ENCODE results near the gene SPPL3. TPM values are rescaled to one million over a fixed set of nuclear protein-coding genes. Genes with fewer than 3 reads are reported as not detected.
A peak's percentile ranks its signal among the peaks of the same experiment; 100 is the strongest.

SPPL3 gene
- total and polyA plus RNA-seq, 2 experiments from 2014 or later, result 10.9 to 27.8 TPM

DNA sequence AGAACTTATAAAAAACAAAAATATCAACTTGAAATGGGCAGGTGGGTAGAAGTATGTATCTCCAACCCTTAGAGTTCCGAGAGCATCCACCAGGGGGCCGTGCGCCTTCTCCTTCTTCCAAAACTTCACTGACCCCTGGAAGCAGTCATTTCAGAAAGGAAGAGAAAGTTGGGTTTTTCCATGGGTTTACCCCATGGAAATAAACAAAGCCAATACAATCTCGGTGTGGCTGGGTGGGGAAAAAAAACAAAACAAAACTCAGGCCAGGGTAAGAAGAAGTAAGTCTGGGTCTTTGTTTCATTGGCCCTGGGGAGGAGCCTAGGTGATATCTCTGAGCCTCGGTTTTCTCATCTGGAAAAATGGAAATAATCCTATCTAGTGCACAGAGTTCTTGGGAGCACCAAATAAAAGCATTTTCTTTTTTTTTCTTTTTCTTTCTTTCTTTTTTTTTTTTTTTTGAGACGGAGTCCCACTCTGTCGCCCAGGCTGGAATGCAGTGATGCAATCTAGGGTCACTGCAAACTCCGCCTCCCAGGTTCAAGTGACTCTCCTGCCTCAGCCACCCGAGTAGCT is 40.6 kb upstream of the SPPL3 start:
- Histone ChIP-seq H4K20me1 (replicated peaks; ENCODE audit: insufficient read depth) (no peaks in the 10 kb centered on the region), H3K9me2 (ENCODE audit: insufficient read depth) (no peaks in the 10 kb centered on the region), H2AFZ (no peak overlapping the region), H3K36me3 (ENCODE audit: insufficient read depth) (no peaks in the 10 kb centered on the region), H3K27me3 (ENCODE audit: insufficient read depth) (no peaks in the 10 kb centered on the region), H3K27ac (ENCODE audit: low read depth) (no peak overlapping the region), H3K4me2 (no peak overlapping the region), H3F3A (replicated peaks; ENCODE audit: low read depth) (no peaks in the 10 kb centered on the region), H3K79me2 (replicated peaks; ENCODE audit: insufficient read depth) (no peaks in the 10 kb centered on the region), H3K4me3 (no peak overlapping the region), H3K4me1 (ENCODE audit: insufficient read depth) (no peaks in the 10 kb centered on the region)
- TF ChIP-seq CTCF (conservative IDR thresholded peaks at IDR 0.05; ENCODE audit: low read depth in 2 of 2) (peak; percentile 76 to 89), EZH2phosphoT487 (IDR thresholded peaks at IDR 0.05; ENCODE audit: unreplicated experiment) (no peak)
- Mint-ChIP-seq H3K9me3 (no peaks in the 10 kb centered on the region; the same call in 2 of the 3 replicates), H3K4me3 (no peak overlapping the region; the same call in 2 of the 3 replicates), H3K36me3 (ENCODE audit: low read depth) (no peaks in the 10 kb centered on the region), H3K4me1 (peaks cover 5% of the 10 kb centered on the region; the same call in 2 of the 3 replicates), H3K27ac (peak overlapping the region; percentile 74), H3K27me3 (ENCODE audit: insufficient read depth, low read depth, poor library complexity) (peaks cover 2% of the 10 kb centered on the region)
- ATAC-seq (peak; percentile 94), DNase-seq (ENCODE audit: low spot score) (peak; percentile 89)

- Histone ChIP-seq H3K4me3 (no peak overlapping the region), H3K36me3 (ENCODE audit: insufficient read depth) (no peaks in the 10 kb centered on the region), H3K4me2 (no peak overlapping the region), H3K79me2 (replicated peaks; ENCODE audit: insufficient read depth) (no peaks in the 10 kb centered on the region), H3K9me2 (ENCODE audit: insufficient read depth) (no peaks in the 10 kb centered on the region), H3K27ac (ENCODE audit: low read depth) (no peak overlapping the region), H4K20me1 (replicated peaks; ENCODE audit: insufficient read depth) (no peaks in the 10 kb centered on the region), H3K4me1 (ENCODE audit: insufficient read depth) (no peaks in the 10 kb centered on the region), H3K27me3 (ENCODE audit: insufficient read depth) (no peaks in the 10 kb centered on the region), H3F3A (replicated peaks; ENCODE audit: low read depth) (no peaks in the 10 kb centered on the region), H2AFZ (no peak overlapping the region)
- Mint-ChIP-seq H3K27ac (no peak overlapping the region), H3K4me3 (no peak overlapping the region), H3K4me1 (peaks cover 5% of the 10 kb centered on the region; the same call in 2 of the 3 replicates), H3K36me3 (ENCODE audit: low read depth) (no peaks in the 10 kb centered on the region), H3K27me3 (ENCODE audit: insufficient read depth, low read depth, poor library complexity) (peaks cover 2% of the 10 kb centered on the region), H3K9me3 (no peaks in the 10 kb centered on the region)
- no peak for ATAC-seq
- TF ChIP-seq EZH2phosphoT487 (IDR thresholded peaks at IDR 0.05; ENCODE audit: unreplicated experiment) (no peak), JUNB (IDR thresholded peaks at IDR 0.05; ENCODE audit: unreplicated experiment) (no peak), ETS1 (IDR thresholded peaks at IDR 0.05) (no peak), CTCF (conservative IDR thresholded peaks at IDR 0.05; ENCODE audit: low read depth in 2 of 2) (no peak), CREB1 (CRISPR knock-in tag; IDR thresholded peaks at IDR 0.05; ENCODE audit: low read depth) (no peak), EZH2 (IDR thresholded peaks at IDR 0.05; ENCODE audit: low read depth, unreplicated experiment) (no peak), STAT1 (IDR thresholded peaks at IDR 0.05; ENCODE audit: unreplicated experiment) (no peak), POLR2AphosphoS5 (IDR thresholded peaks at IDR 0.05; ENCODE audit: low read depth) (no peak)
- TF ChIP-seq, protein P1, sequence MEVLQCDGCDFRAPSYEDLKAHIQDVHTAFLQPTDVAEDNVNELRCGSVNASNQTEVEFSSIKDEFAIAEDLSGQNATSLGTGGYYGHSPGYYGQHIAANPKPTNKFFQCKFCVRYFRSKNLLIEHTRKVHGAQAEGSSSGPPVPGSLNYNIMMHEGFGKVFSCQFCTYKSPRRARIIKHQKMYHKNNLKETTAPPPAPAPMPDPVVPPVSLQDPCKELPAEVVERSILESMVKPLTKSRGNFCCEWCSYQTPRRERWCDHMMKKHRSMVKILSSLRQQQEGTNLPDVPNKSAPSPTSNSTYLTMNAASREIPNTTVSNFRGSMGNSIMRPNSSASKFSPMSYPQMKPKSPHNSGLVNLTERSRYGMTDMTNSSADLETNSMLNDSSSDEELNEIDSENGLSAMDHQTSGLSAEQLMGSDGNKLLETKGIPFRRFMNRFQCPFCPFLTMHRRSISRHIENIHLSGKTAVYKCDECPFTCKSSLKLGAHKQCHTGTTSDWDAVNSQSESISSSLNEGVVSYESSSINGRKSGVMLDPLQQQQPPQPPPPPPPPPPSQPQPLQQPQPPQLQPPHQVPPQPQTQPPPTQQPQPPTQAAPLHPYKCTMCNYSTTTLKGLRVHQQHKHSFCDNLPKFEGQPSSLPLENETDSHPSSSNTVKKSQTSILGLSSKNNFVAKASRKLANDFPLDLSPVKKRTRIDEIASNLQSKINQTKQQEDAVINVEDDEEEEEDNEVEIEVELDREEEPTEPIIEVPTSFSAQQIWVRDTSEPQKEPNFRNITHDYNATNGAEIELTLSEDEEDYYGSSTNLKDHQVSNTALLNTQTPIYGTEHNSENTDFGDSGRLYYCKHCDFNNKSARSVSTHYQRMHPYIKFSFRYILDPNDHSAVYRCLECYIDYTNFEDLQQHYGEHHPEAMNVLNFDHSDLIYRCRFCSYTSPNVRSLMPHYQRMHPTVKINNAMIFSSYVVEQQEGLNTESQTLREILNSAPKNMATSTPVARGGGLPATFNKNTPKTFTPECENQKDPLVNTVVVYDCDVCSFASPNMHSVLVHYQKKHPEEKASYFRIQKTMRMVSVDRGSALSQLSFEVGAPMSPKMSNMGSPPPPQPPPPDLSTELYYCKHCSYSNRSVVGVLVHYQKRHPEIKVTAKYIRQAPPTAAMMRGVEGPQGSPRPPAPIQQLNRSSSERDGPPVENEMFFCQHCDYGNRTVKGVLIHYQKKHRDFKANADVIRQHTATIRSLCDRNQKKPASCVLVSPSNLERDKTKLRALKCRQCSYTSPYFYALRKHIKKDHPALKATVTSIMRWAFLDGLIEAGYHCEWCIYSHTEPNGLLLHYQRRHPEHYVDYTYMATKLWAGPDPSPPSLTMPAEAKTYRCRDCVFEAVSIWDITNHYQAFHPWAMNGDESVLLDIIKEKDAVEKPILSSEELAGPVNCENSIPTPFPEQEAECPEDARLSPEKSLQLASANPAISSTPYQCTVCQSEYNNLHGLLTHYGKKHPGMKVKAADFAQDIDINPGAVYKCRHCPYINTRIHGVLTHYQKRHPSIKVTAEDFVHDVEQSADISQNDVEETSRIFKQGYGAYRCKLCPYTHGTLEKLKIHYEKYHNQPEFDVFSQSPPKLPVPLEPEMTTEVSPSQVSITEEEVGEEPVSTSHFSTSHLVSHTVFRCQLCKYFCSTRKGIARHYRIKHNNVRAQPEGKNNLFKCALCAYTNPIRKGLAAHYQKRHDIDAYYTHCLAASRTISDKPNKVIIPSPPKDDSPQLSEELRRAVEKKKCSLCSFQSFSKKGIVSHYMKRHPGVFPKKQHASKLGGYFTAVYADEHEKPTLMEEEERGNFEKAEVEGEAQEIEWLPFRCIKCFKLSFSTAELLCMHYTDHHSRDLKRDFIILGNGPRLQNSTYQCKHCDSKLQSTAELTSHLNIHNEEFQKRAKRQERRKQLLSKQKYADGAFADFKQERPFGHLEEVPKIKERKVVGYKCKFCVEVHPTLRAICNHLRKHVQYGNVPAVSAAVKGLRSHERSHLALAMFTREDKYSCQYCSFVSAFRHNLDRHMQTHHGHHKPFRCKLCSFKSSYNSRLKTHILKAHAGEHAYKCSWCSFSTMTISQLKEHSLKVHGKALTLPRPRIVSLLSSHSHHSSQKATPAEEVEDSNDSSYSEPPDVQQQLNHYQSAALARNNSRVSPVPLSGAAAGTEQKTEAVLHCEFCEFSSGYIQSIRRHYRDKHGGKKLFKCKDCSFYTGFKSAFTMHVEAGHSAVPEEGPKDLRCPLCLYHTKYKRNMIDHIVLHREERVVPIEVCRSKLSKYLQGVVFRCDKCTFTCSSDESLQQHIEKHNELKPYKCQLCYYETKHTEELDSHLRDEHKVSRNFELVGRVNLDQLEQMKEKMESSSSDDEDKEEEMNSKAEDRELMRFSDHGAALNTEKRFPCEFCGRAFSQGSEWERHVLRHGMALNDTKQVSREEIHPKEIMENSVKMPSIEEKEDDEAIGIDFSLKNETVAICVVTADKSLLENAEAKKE (CRISPR knock-in tag; IDR thresholded peaks at IDR 0.05), result no peak
- no peak for DNase-seq (ENCODE audit: low spot score)
These were observed 39.3 kb upstream of the SPPL3 start for GRCh38 chr12:120943482-120943881.

Measured in GM23338 (cell line).